B cell (primary cell): Measurements from ENCODE around the gene BARHL1. TPM values are rescaled to one million over a fixed set of nuclear protein-coding genes. Genes with fewer than 3 reads are reported as not detected.

Source experiments
- ATAC-seq: fragments of 200-7000 bp; cut with Tn5 transposase; one replicate; pipeline ENCODE4 v1.10.0; 2021; ENCODE audit warnings: low read depth, mild to moderate bottlenecking, moderate number of reproducible peaks, moderate library complexity
- CTCF ChIA-PET: fragments of 350-600 bp; sonication (Branson Sonifier 250); formaldehyde crosslinking; loops from one replicate; lab custom pipeline; 2021; ENCODE audit warnings: antibody characterized with exemption, inconsistent platforms; lab: Charles Lee
- POLR2A ChIA-PET: fragments of 350-600 bp; sonication (Branson Sonifier 250); formaldehyde crosslinking; loops from one replicate; lab custom pipeline; 2021; ENCODE audit warnings: antibody characterized with exemption; lab: Charles Lee
- DNase-seq: peaks from one replicate; pipeline ENCODE4 v3.0.0; 2013
- H2AFZ ChIP-seq: 2 replicates; pipeline ENCODE4 v1.6.1; 2012; ENCODE audit warnings: mild to moderate bottlenecking, low read depth, low read length; ENCODE audit not compliant: insufficient read depth, poor library complexity, severe bottlenecking
- H3K27ac ChIP-seq, 2 donors: 1 replicate in 1 of 2; 2 replicates in 1 of 2; pipeline ENCODE4 v1.5.1; 2012 to 2013; ENCODE audit warnings: low read length in 2 of 2, mild to moderate bottlenecking in 2 of 2, moderate library complexity in 1 of 2
- H3K27me3 ChIP-seq, 4 experiments: fragments of 200-600 bp in 1 of 4; sonication (generic) in 1 of 4; replicated peaks in 1 of 4; 1 replicate in 2 of 4; 2 replicates in 2 of 4; pipeline versions ENCODE4 v1.6.1 to v1.7.0; 2013 to 2016; ENCODE audit warnings: low read length in 3 of 4, mild to moderate bottlenecking in 2 of 4, mixed read lengths in 1 of 4, moderate library complexity in 1 of 4; ENCODE audit not compliant: insufficient read depth in 4 of 4, control insufficient read depth in 3 of 4; ENCODE audit errors: control extremely low read depth in 1 of 4
- H3K36me3 ChIP-seq, 2 experiments: replicated peaks in 1 of 2; 1 replicate in 1 of 2; 2 replicates in 1 of 2; pipeline versions ENCODE4 v1.6.1 to v1.7.1; 2013; ENCODE audit warnings: low read length in 1 of 2; ENCODE audit not compliant: insufficient read depth in 2 of 2, control insufficient read depth in 1 of 2; ENCODE audit errors: control extremely low read depth in 1 of 2, extremely low read depth in 1 of 2
- H3K4me1 ChIP-seq, 2 donors: fragments of 200-600 bp in 1 of 2; sonication (generic) in 1 of 2; 1 replicate in 1 of 2; 2 replicates in 1 of 2; pipeline versions ENCODE4 v1.5.1 to v1.6.1; 2013 to 2017; ENCODE audit warnings: low read length in 2 of 2; ENCODE audit not compliant: control insufficient read depth in 2 of 2, insufficient read depth in 2 of 2
- H3K4me2 ChIP-seq: replicated peaks from 2 replicates; pipeline ENCODE3; 2012; ENCODE audit warnings: mild to moderate bottlenecking, low read depth, low read length; ENCODE audit not compliant: poor library complexity, severe bottlenecking
- H3K4me3 ChIP-seq, 5 experiments: fragments of 200-600 bp in 1 of 5; sonication (generic) in 1 of 5; 1 replicate in 3 of 5; 2 replicates in 2 of 5; pipeline versions ENCODE4 v1.5.1 to v1.7.0; 2011 to 2016; ENCODE audit warnings: low read length in 4 of 5, mild to moderate bottlenecking in 4 of 5, low read depth in 2 of 5, control low read depth in 1 of 5, moderate library complexity in 1 of 5; ENCODE audit not compliant: insufficient read depth in 1 of 5; ENCODE audit errors: control extremely low read depth in 1 of 5, extremely low read depth in 1 of 5
- H3K79me2 ChIP-seq: fragments of 200-600 bp; sonication (generic); one replicate; pipeline ENCODE4 v1.6.0; 2016; ENCODE audit warnings: low read length; ENCODE audit not compliant: control insufficient read depth, insufficient read depth
- H3K9ac ChIP-seq: fragments of 200-600 bp; sonication (generic); 2 replicates; pipeline ENCODE4 v1.6.1; 2017; ENCODE audit warnings: mild to moderate bottlenecking, low read length, moderate library complexity
- H3K9me3 ChIP-seq, 3 donors: one replicate each; pipeline versions ENCODE4 v1.6.1 to v1.7.1; 2013; ENCODE audit warnings: low read length in 2 of 3; ENCODE audit not compliant: control insufficient read depth in 2 of 3, insufficient read depth in 1 of 3; ENCODE audit errors: control extremely low read depth in 1 of 3
- H4K20me1 ChIP-seq: 2 replicates; pipeline ENCODE4 v1.6.0; 2012; ENCODE audit warnings: mild to moderate bottlenecking, low read length; ENCODE audit not compliant: insufficient read depth, control insufficient read depth, poor library complexity, severe bottlenecking
- H3K27ac Mint-ChIP-seq: one replicate; pipeline ENCODE4 v1.8.0; 2021; ENCODE audit warnings: mixed read lengths
- H3K27me3 Mint-ChIP-seq: one replicate; pipeline ENCODE4 v1.8.0; 2021; ENCODE audit warnings: mixed read lengths
- H3K4me1 Mint-ChIP-seq: one replicate; pipeline ENCODE4 v1.8.0; 2021; ENCODE audit warnings: mixed read lengths
- H3K4me3 Mint-ChIP-seq: one replicate; pipeline ENCODE4 v1.8.0; 2021; ENCODE audit warnings: mixed read lengths
- H3K9me3 Mint-ChIP-seq: one replicate; pipeline ENCODE4 v1.8.0; 2022; ENCODE audit warnings: mixed read lengths; ENCODE audit not compliant: insufficient read depth
- CTCF ChIP-seq: fragments of 200-600 bp; IDR thresholded peaks from one replicate; pipeline ENCODE4 v1.8.0; 2022; ENCODE audit warnings: antibody characterized with exemption, mild to moderate bottlenecking
- EZH2 ChIP-seq: IDR thresholded peaks from 2 replicates; pipeline ENCODE4 v1.6.1; 2012; ENCODE audit warnings: borderline replicate concordance, low read depth, mild to moderate bottlenecking, moderate library complexity, low read length; ENCODE audit not compliant: insufficient read depth, poor library complexity, severe bottlenecking
- WGBS: methylation state at CpG from one replicate; pipeline ENCODE4 v1.1.5; 2013; ENCODE audit warnings: missing lambda C conversion rate; ENCODE audit not compliant: insufficient coverage; 5-methylcytosine and 5-hydroxymethylcytosine counted together
- intact Hi-C: fragments of 100-400 bp; cut with micrococcal nuclease; formaldehyde crosslinking; loops from one replicate; pipeline ENCODE4 v1.10.0; 2022
- polyA plus RNA-seq: library from polyadenylated mRNA; depleted of rRNA; stranded (reverse); fragments of >200 nt; gene quantifications from 2 replicates; pipeline ENCODE4 v1.2.3, GENCODE V29; 2012
- total RNA-seq, 2 donors: library from RNA; stranded (reverse); fragments of 120-200 nt in 1 of 2; gene quantifications; 1 replicate in 1 of 2; 2 replicates in 1 of 2; pipeline versions ENCODE4 v1.2.3 to v1.2.4, GENCODE V29; 2013 to 2022

BARHL1 gene
- total and polyA plus RNA-seq, 2 donors (not counting 1 experiment from before 2014, with no cell fraction given) = not detected

GRCh38 chr9:132559711-132560110 is 22.7 kb upstream of the BARHL1 start:
- Histone ChIP-seq H2AFZ (no peak overlapping the region), H3K4me3 (no peak overlapping the region), H3K27ac (no peak overlapping the region), H3K27me3 (peaks cover 0 to 8% (median 2%) of the 10 kb centered on the region in 4 experiments), H4K20me1 (no peaks in the 10 kb centered on the region), H3K9me3 (no peaks in the 10 kb centered on the region), H3K4me2 (no peak overlapping the region), H3K79me2 (no peaks in the 10 kb centered on the region), H3K36me3 (no peaks in the 10 kb centered on the region), H3K9ac (no peak overlapping the region), H3K4me1 (no peaks in the 10 kb centered on the region)
- no peak overlapping the region for H3K27ac Mint-ChIP-seq
- POLR2A ChIA-PET = no interaction called here
- ATAC-seq (no peak), DNase-seq (no peak)
- H3K4me1 Mint-ChIP-seq = no peaks in the 10 kb centered on the region
- WGBS = no CpG with 5 or more reads among the region's 2 CpGs
- CTCF ChIA-PET = no interaction called here
- no peak overlapping the region for H3K4me3 Mint-ChIP-seq
- TF ChIP-seq CTCF = no peak
- no peak for TF ChIP-seq EZH2
- peaks cover 44% of the 10 kb centered on the region for H3K27me3 Mint-ChIP-seq
- intact Hi-C loops = no loop called here
- peaks cover 2% of the 10 kb centered on the region for H3K9me3 Mint-ChIP-seq

- H2AFZ ChIP-seq = no peak overlapping the region
- H3K27ac Mint-ChIP-seq = no peak overlapping the region
- H3K4me1 ChIP-seq = no peaks in the 10 kb centered on the region
- H3K4me1 Mint-ChIP-seq = no peaks in the 10 kb centered on the region
- H3K79me2 ChIP-seq = no peaks in the 10 kb centered on the region
- ChIA-PET POLR2A (no interaction called here), CTCF (interaction anchor here (0.9 kb wide), 1 partner anchor 12 kb away, joined by 3 read pairs; no protein-coding TSS in a partner anchor)
- H4K20me1 ChIP-seq = no peaks in the 10 kb centered on the region
- no peaks in the 10 kb centered on the region for H3K9me3 ChIP-seq
- peaks cover 38% of the 10 kb centered on the region for H3K27me3 Mint-ChIP-seq
- no peak overlapping the region for H3K4me2 ChIP-seq
- peaks cover 2% of the 10 kb centered on the region for H3K9me3 Mint-ChIP-seq
- no peak overlapping the region for H3K4me3 Mint-ChIP-seq
- H3K9ac ChIP-seq = no peak overlapping the region
- DNase-seq (no peak), ATAC-seq (no peak)
- peaks cover 0 to 8% (median 2%) of the 10 kb centered on the region in 4 experiments for H3K27me3 ChIP-seq
- no peaks in the 10 kb centered on the region for H3K36me3 ChIP-seq
- intact Hi-C loops = no loop called here
- H3K27ac ChIP-seq = no peak overlapping the region
- TF ChIP-seq CTCF = no peak
- TF ChIP-seq EZH2 = no peak
- no peak overlapping the region for H3K4me3 ChIP-seq
- WGBS = 52% methylated on average over 14 of the region's 14 CpGs
These were observed 21.7 kb upstream of the BARHL1 start for GRCh38 chr9:132560616-132561202.
